Chondrocyte (in vitro differentiated cells): Measurements from ENCODE around the gene SQOR. TPM values are rescaled to one million over a fixed set of nuclear protein-coding genes. Genes with fewer than 3 reads are reported as not detected.

ENCODE experiments used
- DNase-seq: peaks from one replicate; pipeline ENCODE4 v3.0.0; 2021; ENCODE audit warnings: mixed read lengths, low spot score
- H3K27ac Mint-ChIP-seq: one replicate; pipeline ENCODE4 v1.8.0; 2021; ENCODE audit warnings: mild to moderate bottlenecking, moderate library complexity, mixed read lengths; ENCODE audit not compliant: unreplicated experiment
- H3K27me3 Mint-ChIP-seq: 2 replicates; pipeline ENCODE4 v1.8.0; 2021; ENCODE audit warnings: low read depth, mixed read lengths
- H3K36me3 Mint-ChIP-seq: 2 replicates; pipeline ENCODE4 v1.8.0; 2021; ENCODE audit warnings: low read depth, mixed read lengths
- H3K4me1 Mint-ChIP-seq: 2 replicates; pipeline ENCODE4 v1.8.0; 2021; ENCODE audit warnings: low read depth, mild to moderate bottlenecking, mixed read lengths
- H3K4me3 Mint-ChIP-seq: one replicate; pipeline ENCODE4 v1.8.0; 2021; ENCODE audit warnings: mild to moderate bottlenecking, moderate library complexity, mixed read lengths; ENCODE audit not compliant: unreplicated experiment
- H3K9me3 Mint-ChIP-seq: 2 replicates; pipeline ENCODE4 v1.8.0; 2021; ENCODE audit warnings: low read depth, mixed read lengths
- total RNA-seq: library from RNA; stranded (reverse); gene quantifications from 3 replicates; pipeline ENCODE4 v1.2.1, GENCODE V29; 2021
- TF ChIP-seq, protein P1 (sequence below): fragments of 200-600 bp; sonication (generic); IDR thresholded peaks from 2 replicates; pipeline ENCODE4 v1.5.0; 2021; ENCODE audit warnings: antibody characterized with exemption, mild to moderate bottlenecking, moderate library complexity

SQOR gene
- total RNA-seq, 1 donor from 2014 or later, result 10.9 TPM

DNA sequence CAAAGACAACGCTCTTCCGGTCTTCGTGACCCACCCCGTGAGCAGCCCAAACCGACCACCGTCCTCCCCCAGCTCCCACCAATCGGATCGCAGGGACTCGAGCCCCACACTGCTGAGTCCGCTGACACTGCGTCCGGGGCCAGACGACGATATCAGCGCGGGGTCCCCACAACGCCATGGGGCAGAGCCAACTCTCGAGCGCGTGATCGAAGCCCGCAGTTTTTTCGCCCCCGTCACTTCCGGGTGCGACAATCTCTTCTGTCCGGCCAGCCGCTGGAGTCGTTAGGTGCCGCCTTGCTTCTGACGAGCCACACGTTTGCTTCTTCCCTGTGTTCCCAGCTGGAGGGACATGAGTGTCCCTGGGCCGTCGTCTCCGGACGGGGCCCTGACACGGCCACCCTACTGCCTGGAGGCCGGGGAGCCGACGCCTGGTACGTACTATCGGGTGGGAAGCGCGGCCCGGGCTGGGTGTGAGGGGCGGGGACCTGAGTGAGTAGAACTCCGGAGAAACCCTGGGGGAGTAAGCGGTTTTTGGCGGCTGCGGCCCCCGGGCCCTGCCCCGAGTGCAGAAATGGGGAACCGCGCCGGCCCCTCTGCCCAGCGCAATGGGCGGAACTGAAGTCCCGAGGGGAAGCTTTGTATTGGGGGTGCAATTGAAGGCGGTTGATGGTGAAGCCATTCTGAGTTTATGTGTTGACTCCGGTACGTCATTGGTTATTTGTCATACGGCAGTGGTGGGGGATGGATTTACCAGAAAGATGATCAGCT, 47.5 kb upstream of the SQOR start, which contains the start of gene BLOC1S6:
Gene BLOC1S6 (plus strand): TSS at position 285 of the 768 bp plus-strand sequence. CDS start 65 bp downstream, at position 350.
- Mint-ChIP-seq H3K9me3 (no peaks in the 10 kb centered on the region), H3K4me1 (peaks cover 37% of the 10 kb centered on the region), H3K36me3 (no peaks in the 10 kb centered on the region), H3K4me3 (peak within 1 kb of the TSS; percentile 99), H3K27me3 (no peaks in the 10 kb centered on the region), H3K27ac (peak within 1 kb of the TSS; percentile 100)
- TF ChIP-seq, protein P1, sequence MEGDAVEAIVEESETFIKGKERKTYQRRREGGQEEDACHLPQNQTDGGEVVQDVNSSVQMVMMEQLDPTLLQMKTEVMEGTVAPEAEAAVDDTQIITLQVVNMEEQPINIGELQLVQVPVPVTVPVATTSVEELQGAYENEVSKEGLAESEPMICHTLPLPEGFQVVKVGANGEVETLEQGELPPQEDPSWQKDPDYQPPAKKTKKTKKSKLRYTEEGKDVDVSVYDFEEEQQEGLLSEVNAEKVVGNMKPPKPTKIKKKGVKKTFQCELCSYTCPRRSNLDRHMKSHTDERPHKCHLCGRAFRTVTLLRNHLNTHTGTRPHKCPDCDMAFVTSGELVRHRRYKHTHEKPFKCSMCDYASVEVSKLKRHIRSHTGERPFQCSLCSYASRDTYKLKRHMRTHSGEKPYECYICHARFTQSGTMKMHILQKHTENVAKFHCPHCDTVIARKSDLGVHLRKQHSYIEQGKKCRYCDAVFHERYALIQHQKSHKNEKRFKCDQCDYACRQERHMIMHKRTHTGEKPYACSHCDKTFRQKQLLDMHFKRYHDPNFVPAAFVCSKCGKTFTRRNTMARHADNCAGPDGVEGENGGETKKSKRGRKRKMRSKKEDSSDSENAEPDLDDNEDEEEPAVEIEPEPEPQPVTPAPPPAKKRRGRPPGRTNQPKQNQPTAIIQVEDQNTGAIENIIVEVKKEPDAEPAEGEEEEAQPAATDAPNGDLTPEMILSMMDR, result no peak
- peak; percentile 96 for DNase-seq

DNA sequence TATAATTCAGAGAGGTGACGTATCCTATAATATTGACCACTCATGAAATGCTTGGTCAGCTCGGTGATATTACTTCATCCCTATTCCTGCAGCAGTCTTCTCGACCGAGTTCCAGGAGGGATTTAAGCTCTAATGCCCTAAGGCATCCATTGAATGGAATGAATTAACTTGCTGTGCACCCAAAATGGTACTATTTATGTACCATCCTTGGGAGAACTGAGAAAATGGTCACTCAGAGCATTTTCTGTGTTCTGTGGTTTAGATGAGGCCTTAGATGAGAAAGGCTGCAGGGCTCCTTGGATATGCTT, 47.0 kb upstream of the SQOR start:
- DNase-seq, result no peak
- Mint-ChIP-seq H3K4me1 (peaks cover 37% of the 10 kb centered on the region), H3K27me3 (no peaks in the 10 kb centered on the region), H3K27ac (peak overlapping the region; percentile 100), H3K36me3 (no peaks in the 10 kb centered on the region), H3K9me3 (no peaks in the 10 kb centered on the region), H3K4me3 (peak overlapping the region; percentile 99)
- TF ChIP-seq, protein P1, result no peak

DNA sequence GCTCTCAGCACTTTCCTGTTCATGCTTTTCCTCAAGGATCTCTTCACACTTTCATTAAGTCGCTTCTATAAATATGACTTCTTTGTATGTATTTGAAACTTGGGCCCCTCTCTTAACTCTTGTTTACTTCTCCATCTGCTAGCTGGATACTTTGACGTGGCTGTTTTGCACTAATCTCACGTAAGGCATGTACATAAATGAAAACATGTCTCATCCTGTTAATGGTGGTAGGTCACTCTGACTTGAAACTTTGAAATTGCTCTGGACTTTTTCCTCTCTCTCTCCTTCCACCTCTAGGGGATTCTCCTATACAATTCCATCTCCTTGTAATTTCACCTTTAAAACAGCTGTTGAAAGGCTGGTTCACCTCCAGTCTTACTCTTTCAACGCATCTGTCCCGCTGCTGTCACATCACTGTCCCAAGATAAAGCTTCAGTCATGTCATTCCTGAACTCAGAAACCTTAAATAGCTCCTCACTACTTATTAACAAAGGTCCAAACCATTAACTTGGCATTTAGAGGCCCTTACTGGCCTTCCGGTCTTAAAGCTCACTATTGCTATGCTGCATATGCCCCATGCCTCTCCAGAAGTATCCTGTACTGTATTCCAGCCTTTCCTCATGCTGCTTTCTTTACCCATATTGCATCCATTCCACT, 46.5 kb upstream of the SQOR start:
- H3K4me3 Mint-ChIP-seq, result peak overlapping the region; percentile 99

DNA sequence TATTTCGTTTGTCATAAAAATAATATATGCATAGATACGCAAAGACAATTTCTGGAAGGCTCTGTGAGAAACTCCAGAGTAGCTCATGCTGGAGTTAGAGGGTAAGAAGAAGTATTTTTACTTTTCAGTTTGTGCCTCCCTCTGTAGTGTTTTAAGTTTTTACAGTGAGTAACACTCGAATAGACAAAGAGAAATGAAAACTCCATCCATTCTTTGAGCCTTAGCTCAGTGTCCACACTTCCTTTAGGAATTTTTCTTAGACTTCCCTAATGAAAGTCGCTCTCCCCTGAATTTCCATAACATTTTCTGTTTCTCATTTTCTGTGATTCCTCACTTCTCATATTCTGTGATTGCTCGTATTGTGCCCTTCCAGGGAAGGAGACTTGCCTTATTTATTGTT, 45.6 kb upstream of the SQOR start:
- Mint-ChIP-seq H3K36me3 (no peaks in the 10 kb centered on the region), H3K4me1 (peaks cover 37% of the 10 kb centered on the region), H3K9me3 (no peaks in the 10 kb centered on the region), H3K27ac (peak overlapping the region; percentile 100), H3K4me3 (peak overlapping the region; percentile 99), H3K27me3 (no peaks in the 10 kb centered on the region)
- TF ChIP-seq, protein P1, result no peak
- no peak for DNase-seq

More for the DNA sequence above, 46.5 kb upstream of the SQOR start:
- H3K27ac Mint-ChIP-seq, result peak overlapping the region; percentile 100
- no peaks in the 10 kb centered on the region for H3K9me3 Mint-ChIP-seq
- no peaks in the 10 kb centered on the region for H3K27me3 Mint-ChIP-seq
- peaks cover 37% of the 10 kb centered on the region for H3K4me1 Mint-ChIP-seq
- TF ChIP-seq, protein P1, result peak; percentile 7
- DNase-seq, result no peak
- no peaks in the 10 kb centered on the region for H3K36me3 Mint-ChIP-seq

DNA sequence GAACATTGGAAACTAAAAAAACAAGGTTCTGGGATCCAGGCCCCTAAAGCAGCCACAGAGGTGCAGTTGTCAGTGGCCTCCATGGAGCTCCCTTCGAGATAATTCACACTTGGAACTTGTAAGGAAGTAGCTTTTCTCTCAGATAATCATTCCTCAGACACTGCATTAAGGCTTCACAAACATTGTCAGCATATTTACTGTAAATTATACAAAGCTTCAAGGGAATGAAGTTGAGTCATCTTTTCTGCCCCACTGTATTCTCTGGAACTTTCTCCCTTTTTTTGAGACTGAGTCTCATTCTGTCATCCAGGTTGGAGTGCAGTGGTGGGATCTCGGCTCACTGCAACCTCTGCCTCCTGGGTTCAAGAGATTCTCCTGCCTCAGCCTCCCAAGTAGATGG, 40.5 kb upstream of the SQOR start:
- H3K9me3 Mint-ChIP-seq, result no peaks in the 10 kb centered on the region
- peaks cover 12% of the 10 kb centered on the region for H3K4me1 Mint-ChIP-seq
- TF ChIP-seq, protein P1, result no peak
- H3K4me3 Mint-ChIP-seq, result no peak overlapping the region
- DNase-seq, result no peak
- peak overlapping the region; percentile 41 for H3K27ac Mint-ChIP-seq
- H3K36me3 Mint-ChIP-seq, result peaks cover 13% of the 10 kb centered on the region
- no peaks in the 10 kb centered on the region for H3K27me3 Mint-ChIP-seq
